Measurements from ENCODE around the gene PREX1.

The PREX1 gene

GRCh38 chr20:48696671-48697070, 131.1 kb downstream of the PREX1 start:
- no peak overlapping the region for H3K4me3 ChIP-seq (ENCODE audit: low read depth in 1 of 2, low read length in 2 of 2)
- peaks cover 5 to 14% of the 10 kb centered on the region in 2 donors for H3K36me3 ChIP-seq (ENCODE audit: control insufficient read depth in 1 of 2, insufficient read depth in 2 of 2, low read length in 2 of 2)
- H3K27me3 ChIP-seq (ENCODE audit: control insufficient read depth in 1 of 2, insufficient read depth in 2 of 2, low read length in 2 of 2): no peaks in the 10 kb centered on the region
- no peaks in the 10 kb centered on the region for H3K9me3 ChIP-seq (ENCODE audit: control insufficient read depth in 1 of 2, low read length in 2 of 2)
- H3K27ac ChIP-seq (ENCODE audit: low read depth, low read length): no peak overlapping the region
- no peak overlapping the region for H3K9ac ChIP-seq (ENCODE audit: low read depth in 1 of 2, low read length in 2 of 2)
- H3K4me1 ChIP-seq (ENCODE audit: control insufficient read depth in 1 of 2, insufficient read depth in 2 of 2, low read length in 2 of 2): peaks cover 11 to 14% of the 10 kb centered on the region in 2 donors

DNA sequence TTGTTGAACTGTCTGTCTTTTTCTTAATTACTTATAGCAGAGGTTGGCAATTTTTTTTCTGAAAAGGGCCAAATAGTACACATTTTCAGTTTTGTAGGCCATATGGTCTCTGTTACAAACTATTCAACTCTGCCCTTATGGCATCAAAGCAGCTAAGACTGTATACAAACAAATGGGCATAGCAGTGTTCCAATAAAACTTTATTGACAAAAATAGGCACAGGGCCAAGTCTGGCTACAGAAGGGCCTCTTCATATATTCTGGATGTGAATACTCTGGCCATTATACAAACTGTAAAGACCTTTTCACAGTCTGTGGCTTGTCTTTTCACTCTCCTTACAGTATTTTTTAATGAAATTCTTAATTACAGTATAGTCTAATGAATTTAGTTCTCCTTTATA, 132.1 kb downstream of the PREX1 start:
- Histone ChIP-seq H3K4me3 (ENCODE audit: low read depth in 1 of 2, low read length in 2 of 2) (no peak overlapping the region), H3K27me3 (ENCODE audit: control insufficient read depth in 1 of 2, insufficient read depth in 2 of 2, low read length in 2 of 2) (no peaks in the 10 kb centered on the region), H3K9ac (ENCODE audit: low read depth in 1 of 2, low read length in 2 of 2) (no peak overlapping the region), H3K36me3 (ENCODE audit: control insufficient read depth in 1 of 2, insufficient read depth in 2 of 2, low read length in 2 of 2) (peaks cover 5 to 11% of the 10 kb centered on the region in 2 donors), H3K9me3 (ENCODE audit: control insufficient read depth in 1 of 2, low read length in 2 of 2) (no peaks in the 10 kb centered on the region), H3K27ac (ENCODE audit: low read depth, low read length) (no peak overlapping the region), H3K4me1 (ENCODE audit: control insufficient read depth in 1 of 2, insufficient read depth in 2 of 2, low read length in 2 of 2) (peaks cover 18 to 19% of the 10 kb centered on the region in 2 donors)

- no peak overlapping the region for H3K4me3 ChIP-seq (ENCODE audit: low read depth in 1 of 2, low read length in 2 of 2)
- H3K4me1 ChIP-seq (ENCODE audit: control insufficient read depth in 1 of 2, insufficient read depth in 2 of 2, low read length in 2 of 2): peaks cover 18 to 23% of the 10 kb centered on the region in 2 donors
- no peak overlapping the region for H3K9ac ChIP-seq (ENCODE audit: low read depth in 1 of 2, low read length in 2 of 2)
- no peaks in the 10 kb centered on the region for H3K9me3 ChIP-seq (ENCODE audit: control insufficient read depth in 1 of 2, low read length in 2 of 2)
- H3K27ac ChIP-seq (ENCODE audit: low read depth, low read length): no peak overlapping the region
- H3K27me3 ChIP-seq (ENCODE audit: control insufficient read depth in 1 of 2, insufficient read depth in 2 of 2, low read length in 2 of 2): no peaks in the 10 kb centered on the region
- H3K36me3 ChIP-seq (ENCODE audit: control insufficient read depth in 1 of 2, insufficient read depth in 2 of 2, low read length in 2 of 2): peaks cover 5 to 11% of the 10 kb centered on the region in 2 donors
Observed at GRCh38 chr20:48695255-48695654, 132.5 kb downstream of the PREX1 start.

GRCh38 chr20:48694381-48694865, 133.4 kb downstream of the PREX1 start:
- H3K9me3 ChIP-seq (ENCODE audit: control insufficient read depth in 1 of 2, low read length in 2 of 2): no peaks in the 10 kb centered on the region
- H3K9ac ChIP-seq (ENCODE audit: low read depth in 1 of 2, low read length in 2 of 2): no peak overlapping the region
- peaks cover 0 to 8% of the 10 kb centered on the region in 2 donors for H3K36me3 ChIP-seq (ENCODE audit: control insufficient read depth in 1 of 2, insufficient read depth in 2 of 2, low read length in 2 of 2)
- H3K4me3 ChIP-seq (ENCODE audit: low read depth in 1 of 2, low read length in 2 of 2): no peak overlapping the region
- H3K27me3 ChIP-seq (ENCODE audit: control insufficient read depth in 1 of 2, insufficient read depth in 2 of 2, low read length in 2 of 2): no peaks in the 10 kb centered on the region
- H3K4me1 ChIP-seq (ENCODE audit: control insufficient read depth in 1 of 2, insufficient read depth in 2 of 2, low read length in 2 of 2): peaks cover 18 to 26% of the 10 kb centered on the region in 2 donors
- no peak overlapping the region for H3K27ac ChIP-seq (ENCODE audit: low read depth, low read length)

DNA sequence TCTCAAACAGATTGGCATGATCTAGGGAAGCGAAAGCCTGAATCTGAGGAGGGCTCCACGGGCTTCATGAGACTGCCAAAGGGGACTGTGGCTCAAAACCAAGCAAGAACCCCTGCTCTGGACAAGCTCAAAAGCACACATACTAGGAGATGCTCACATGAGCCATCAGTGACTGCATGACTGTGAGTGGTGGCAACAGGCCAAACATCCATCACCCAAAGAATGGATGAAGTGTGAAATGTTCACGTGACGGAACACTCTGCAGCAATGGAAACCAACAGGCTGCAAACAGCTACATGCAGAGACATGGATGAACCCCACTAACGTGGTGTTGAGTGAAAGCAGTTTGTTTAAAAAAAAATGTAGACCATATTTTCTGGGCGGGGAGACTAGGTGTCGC, 136.3 kb downstream of the PREX1 start:
- Histone ChIP-seq H3K4me3 (ENCODE audit: low read depth in 1 of 2, low read length in 2 of 2) (no peak overlapping the region), H3K4me1 (ENCODE audit: control insufficient read depth in 1 of 2, insufficient read depth in 2 of 2, low read length in 2 of 2) (peaks cover 23 to 25% of the 10 kb centered on the region in 2 donors), H3K9ac (ENCODE audit: low read depth in 1 of 2, low read length in 2 of 2) (no peak overlapping the region), H3K27ac (ENCODE audit: low read depth, low read length) (no peak overlapping the region), H3K27me3 (ENCODE audit: control insufficient read depth in 1 of 2, insufficient read depth in 2 of 2, low read length in 2 of 2) (no peaks in the 10 kb centered on the region), H3K9me3 (ENCODE audit: control insufficient read depth in 1 of 2, low read length in 2 of 2) (no peaks in the 10 kb centered on the region), H3K36me3 (ENCODE audit: control insufficient read depth in 1 of 2, insufficient read depth in 2 of 2, low read length in 2 of 2) (peaks cover 0 to 3% of the 10 kb centered on the region in 2 donors)

DNA sequence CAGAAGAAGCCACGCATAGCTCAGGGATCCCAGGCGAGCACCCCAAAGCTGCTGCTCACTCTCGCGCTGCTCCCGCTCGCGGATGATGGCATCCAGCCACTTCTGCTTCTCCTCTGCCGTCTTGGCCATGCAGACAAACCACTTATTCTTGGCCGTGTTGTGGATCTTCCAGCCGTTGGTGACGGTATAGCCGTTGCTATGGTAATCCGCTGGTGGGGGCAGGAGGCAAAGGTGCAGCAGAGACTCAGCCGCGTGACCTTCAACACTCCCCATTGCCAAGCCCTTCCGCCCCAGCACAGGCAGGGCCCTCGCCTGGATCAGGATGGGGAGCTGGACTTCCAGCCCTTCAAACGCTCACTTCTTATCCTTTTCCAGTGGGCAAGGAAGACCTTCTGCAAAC, 136.9 kb downstream of the PREX1 start:
- H3K9me3 ChIP-seq (ENCODE audit: control insufficient read depth in 1 of 2, low read length in 2 of 2): no peaks in the 10 kb centered on the region
- no peak overlapping the region for H3K9ac ChIP-seq (ENCODE audit: low read depth in 1 of 2, low read length in 2 of 2)
- peak overlapping the region in 1 of 2 donors; percentile 0 for H3K4me3 ChIP-seq (ENCODE audit: low read depth in 1 of 2, low read length in 2 of 2)
- H3K36me3 ChIP-seq (ENCODE audit: control insufficient read depth in 1 of 2, insufficient read depth in 2 of 2, low read length in 2 of 2): peaks cover 0 to 3% of the 10 kb centered on the region in 2 donors
- no peaks in the 10 kb centered on the region for H3K27me3 ChIP-seq (ENCODE audit: control insufficient read depth in 1 of 2, insufficient read depth in 2 of 2, low read length in 2 of 2)
- no peak overlapping the region for H3K27ac ChIP-seq (ENCODE audit: low read depth, low read length)
- H3K4me1 ChIP-seq (ENCODE audit: control insufficient read depth in 1 of 2, insufficient read depth in 2 of 2, low read length in 2 of 2): peaks cover 29 to 31% of the 10 kb centered on the region in 2 donors

DNA sequence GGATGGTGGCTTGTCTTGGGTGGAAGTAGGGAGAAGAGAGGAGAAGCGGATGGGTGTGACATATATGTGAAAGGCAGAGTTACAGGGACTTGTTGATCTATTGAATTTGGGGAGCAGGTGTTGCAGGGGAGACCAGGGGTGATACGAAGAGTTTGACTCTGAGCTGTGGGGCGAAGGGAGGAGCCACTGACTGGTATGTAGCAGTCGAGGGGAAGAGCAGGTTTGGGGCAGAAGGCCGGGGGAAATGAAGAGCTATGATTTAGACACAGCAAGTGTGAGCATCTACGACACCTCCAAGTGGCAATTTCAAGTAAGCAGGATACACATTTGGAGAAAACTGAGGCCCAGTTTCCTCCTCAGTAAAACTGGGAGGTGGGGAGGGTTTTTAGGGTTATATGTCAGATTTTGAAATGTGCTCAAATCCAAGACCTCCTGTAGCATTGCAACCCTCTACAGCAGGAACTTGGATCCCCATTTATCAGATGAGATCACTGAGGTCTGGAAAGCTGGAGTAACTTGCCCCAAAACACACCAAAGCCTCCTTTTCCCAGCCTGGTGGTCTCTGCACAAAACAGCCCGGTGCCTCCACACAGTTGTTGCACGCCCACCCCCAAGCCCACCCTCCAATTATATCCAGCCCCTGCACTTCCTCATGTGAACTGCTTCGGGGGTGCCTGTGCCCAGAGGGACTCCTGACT, 137.8 kb downstream of the PREX1 start:
- Histone ChIP-seq H3K9me3 (ENCODE audit: control insufficient read depth in 1 of 2, low read length in 2 of 2) (no peaks in the 10 kb centered on the region), H3K4me3 (ENCODE audit: low read depth in 1 of 2, low read length in 2 of 2) (no peak overlapping the region), H3K4me1 (ENCODE audit: control insufficient read depth in 1 of 2, insufficient read depth in 2 of 2, low read length in 2 of 2) (peaks cover 35 to 36% of the 10 kb centered on the region in 2 donors), H3K27ac (ENCODE audit: low read depth, low read length) (no peak overlapping the region), H3K27me3 (ENCODE audit: control insufficient read depth in 1 of 2, insufficient read depth in 2 of 2, low read length in 2 of 2) (no peaks in the 10 kb centered on the region), H3K9ac (ENCODE audit: low read depth in 1 of 2, low read length in 2 of 2) (no peak overlapping the region), H3K36me3 (ENCODE audit: control insufficient read depth in 1 of 2, insufficient read depth in 2 of 2, low read length in 2 of 2) (peaks cover 0 to 3% of the 10 kb centered on the region in 2 donors)

DNA sequence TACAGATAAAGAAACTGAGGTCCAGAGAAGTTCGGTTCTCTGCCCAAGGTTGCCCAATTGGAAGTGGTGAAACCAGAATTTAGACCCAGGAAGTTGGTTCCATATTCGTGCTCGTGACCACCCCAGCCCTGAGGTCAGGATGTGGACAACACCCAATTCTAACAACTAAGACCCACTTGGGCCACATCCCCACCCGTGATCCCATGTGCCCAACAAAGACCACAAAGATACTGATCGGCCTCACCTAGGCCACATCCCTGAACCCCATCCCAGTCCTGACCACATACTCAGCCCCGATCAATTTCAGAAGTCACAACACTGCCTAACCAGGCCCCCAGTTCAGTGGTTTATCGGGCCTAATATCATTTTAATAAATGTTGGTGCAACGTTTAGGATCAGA, 138.4 kb downstream of the PREX1 start:
- H3K9me3 ChIP-seq (ENCODE audit: control insufficient read depth in 1 of 2, low read length in 2 of 2): no peaks in the 10 kb centered on the region
- H3K9ac ChIP-seq (ENCODE audit: low read depth in 1 of 2, low read length in 2 of 2): no peak overlapping the region
- peaks cover 41 to 42% of the 10 kb centered on the region in 2 donors for H3K4me1 ChIP-seq (ENCODE audit: control insufficient read depth in 1 of 2, insufficient read depth in 2 of 2, low read length in 2 of 2)
- no peak overlapping the region for H3K4me3 ChIP-seq (ENCODE audit: low read depth in 1 of 2, low read length in 2 of 2)
- no peak overlapping the region for H3K27ac ChIP-seq (ENCODE audit: low read depth, low read length)
- no peaks in the 10 kb centered on the region for H3K27me3 ChIP-seq (ENCODE audit: control insufficient read depth in 1 of 2, insufficient read depth in 2 of 2, low read length in 2 of 2)
- peaks cover 0 to 2% of the 10 kb centered on the region in 2 donors for H3K36me3 ChIP-seq (ENCODE audit: control insufficient read depth in 1 of 2, insufficient read depth in 2 of 2, low read length in 2 of 2)

DNA sequence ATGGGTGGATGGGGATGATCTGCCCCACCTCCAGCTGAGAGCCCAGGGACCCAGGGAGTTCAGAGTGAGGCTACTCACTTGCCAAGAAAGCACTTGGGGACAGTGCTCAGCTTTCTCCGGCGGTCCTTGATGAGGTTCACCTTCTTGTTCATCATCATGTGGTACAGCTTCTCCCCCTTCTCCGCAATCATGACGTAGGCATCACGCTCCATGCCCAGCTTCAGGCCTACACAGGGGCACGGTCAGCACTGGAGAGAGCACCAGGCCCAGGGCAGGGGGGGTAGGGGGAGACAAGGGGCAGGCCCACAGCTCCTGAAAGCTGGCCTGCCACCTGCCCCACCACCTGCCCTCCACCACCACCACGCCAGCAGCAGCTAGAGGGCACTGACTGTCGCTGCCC, 139.2 kb downstream of the PREX1 start:
- no peaks in the 10 kb centered on the region for H3K27me3 ChIP-seq (ENCODE audit: control insufficient read depth in 1 of 2, insufficient read depth in 2 of 2, low read length in 2 of 2)
- H3K9me3 ChIP-seq (ENCODE audit: control insufficient read depth in 1 of 2, low read length in 2 of 2): no peaks in the 10 kb centered on the region
- peaks cover 49 to 50% of the 10 kb centered on the region in 2 donors for H3K4me1 ChIP-seq (ENCODE audit: control insufficient read depth in 1 of 2, insufficient read depth in 2 of 2, low read length in 2 of 2)
- H3K36me3 ChIP-seq (ENCODE audit: control insufficient read depth in 1 of 2, insufficient read depth in 2 of 2, low read length in 2 of 2): no peaks in the 10 kb centered on the region
- no peak overlapping the region for H3K27ac ChIP-seq (ENCODE audit: low read depth, low read length)
- H3K4me3 ChIP-seq (ENCODE audit: low read depth in 1 of 2, low read length in 2 of 2): no peak overlapping the region
- H3K9ac ChIP-seq (ENCODE audit: low read depth in 1 of 2, low read length in 2 of 2): no peak overlapping the region

DNA sequence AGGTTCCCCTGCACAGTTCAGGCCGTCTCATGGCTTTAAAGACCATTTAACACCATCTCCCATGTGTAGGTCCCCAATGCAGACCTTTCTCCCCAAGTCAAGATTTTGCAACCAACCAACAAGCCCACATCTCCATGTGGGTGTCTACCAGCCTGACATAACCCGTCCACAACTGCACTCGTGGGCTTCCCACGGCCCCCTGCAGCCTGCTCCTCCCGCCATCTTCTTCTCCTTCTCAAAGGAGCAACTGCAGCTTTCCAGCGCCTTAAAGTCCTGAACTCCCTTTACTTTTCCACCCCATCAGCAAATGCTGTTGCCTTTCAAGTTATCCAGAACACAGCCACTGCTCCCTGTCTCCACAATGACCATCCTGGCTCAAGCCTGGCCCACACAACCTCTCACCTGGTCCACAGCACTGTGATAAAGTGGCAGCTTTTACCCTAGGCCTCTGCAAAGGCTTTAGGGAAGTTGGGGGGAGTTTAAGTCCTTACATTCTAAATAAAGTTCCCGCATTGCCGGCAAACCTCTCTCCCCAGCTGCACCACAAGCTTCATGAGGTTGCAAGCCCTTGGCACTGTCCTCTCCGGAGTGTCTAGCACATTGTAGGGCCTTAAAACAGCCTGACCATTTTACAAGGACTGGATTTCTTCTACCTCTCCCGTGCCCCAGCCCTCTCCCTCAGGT, 140.5 kb downstream of the PREX1 start:
- Histone ChIP-seq H3K27me3 (ENCODE audit: control insufficient read depth in 1 of 2, insufficient read depth in 2 of 2, low read length in 2 of 2) (no peaks in the 10 kb centered on the region), H3K36me3 (ENCODE audit: control insufficient read depth in 1 of 2, insufficient read depth in 2 of 2, low read length in 2 of 2) (no peaks in the 10 kb centered on the region), H3K27ac (ENCODE audit: low read depth, low read length) (no peak overlapping the region), H3K9me3 (ENCODE audit: control insufficient read depth in 1 of 2, low read length in 2 of 2) (no peaks in the 10 kb centered on the region), H3K9ac (ENCODE audit: low read depth in 1 of 2, low read length in 2 of 2) (no peak overlapping the region), H3K4me1 (ENCODE audit: control insufficient read depth in 1 of 2, insufficient read depth in 2 of 2, low read length in 2 of 2) (peaks cover 62 to 63% of the 10 kb centered on the region in 2 donors), H3K4me3 (ENCODE audit: low read depth in 1 of 2, low read length in 2 of 2) (no peak overlapping the region)
